Measurements from ENCODE around the gene IQGAP1. TPM values are rescaled to one million over a fixed set of nuclear protein-coding genes. Genes with fewer than 3 reads are reported as not detected.

IQGAP1 gene
- total and polyA plus RNA-seq, 2 of the 13 experiments (the other 11 are each of a cell fraction or from before 2014, with no cell fraction given) = 29.5 to 37.9 TPM

- TF ChIP-seq ZHX2 (IDR thresholded peaks at IDR 0.05; ENCODE audit: low read depth) (no peak), ZHX2 (CRISPR knock-in tag; IDR thresholded peaks at IDR 0.05; ENCODE audit: borderline replicate concordance) (no peak), HOXD1 (CRISPR knock-in tag; IDR thresholded peaks at IDR 0.05) (no peak), ZNF280B (CRISPR knock-in tag; IDR thresholded peaks at IDR 0.05; ENCODE audit: borderline replicate concordance) (no peak), TAF1 (CRISPR knock-in tag; IDR thresholded peaks at IDR 0.05) (no peak), ZNF101 (CRISPR knock-in tag; IDR thresholded peaks at IDR 0.05; ENCODE audit: borderline replicate concordance, low read depth) (no peak), POLR2AphosphoS5 (IDR thresholded peaks at IDR 0.05; ENCODE audit: low read depth, low read length) (no peak), SOX13 (IDR thresholded peaks at IDR 0.05) (no peak), SOX13 (CRISPR knock-in tag; conservative IDR thresholded peaks at IDR 0.05 in 1 of 2, IDR thresholded peaks at IDR 0.05 in 1 of 2) (peak in 1 of 2 experiments; percentile 30; a peak in 1 of 4 replicates), SAFB2 (CRISPR knock-in tag; IDR thresholded peaks at IDR 0.05; ENCODE audit: borderline replicate concordance, low read depth) (no peak), CREB1 (IDR thresholded peaks at IDR 0.05) (no peak), CREB1 (CRISPR knock-in tag; IDR thresholded peaks at IDR 0.05) (no peak), ZFP82 (CRISPR knock-in tag; IDR thresholded peaks at IDR 0.05; ENCODE audit: borderline replicate concordance) (no peak), IRF1 (CRISPR knock-in tag; IDR thresholded peaks at IDR 0.05; ENCODE audit: low read depth) (no peak), AHDC1 (CRISPR knock-in tag; IDR thresholded peaks at IDR 0.05; ENCODE audit: borderline replicate concordance) (no peak), ZNF746 (CRISPR knock-in tag; IDR thresholded peaks at IDR 0.05) (no peak)
Measured at GRCh38 chr15:90400759-90401314, 12.8 kb downstream of the IQGAP1 start (continued).

Measured in HepG2 (cell line).